BE2C (cell line): ENCODE data around the gene NCBP1.

Source experiments
- DNase-seq: peaks from one replicate; pipeline ENCODE4 v3.0.0-alpha.2; 2020
- H3K27me3 ChIP-seq: fragments of 250-450 bp; sonication (Bioruptor Pico); 2 replicates; pipeline ENCODE4 v1.5.1; 2020; ENCODE audit warnings: mild to moderate bottlenecking
- H3K36me3 ChIP-seq: fragments of 250-450 bp; sonication (Bioruptor Pico); 2 replicates; pipeline ENCODE4 v1.5.1; 2020; ENCODE audit warnings: mild to moderate bottlenecking
- H3K4me1 ChIP-seq: fragments of 250-450 bp; sonication (Bioruptor Pico); 2 replicates; pipeline ENCODE4 v1.5.1; 2020
- H3K4me3 ChIP-seq: 2 replicates; pipeline ENCODE4 v1.5.1; 2011; ENCODE audit warnings: low read depth, low read length
- H3K9me3 ChIP-seq: fragments of 250-450 bp; sonication (Bioruptor Pico); 2 replicates; pipeline ENCODE4 v1.5.1; 2020
- TF ChIP-seq, protein P1 (sequence below): IDR thresholded peaks from 2 replicates; pipeline ENCODE4 v1.5.1; 2012; ENCODE audit warnings: mild to moderate bottlenecking, low read depth, low read length

Gene NCBP1

DNA sequence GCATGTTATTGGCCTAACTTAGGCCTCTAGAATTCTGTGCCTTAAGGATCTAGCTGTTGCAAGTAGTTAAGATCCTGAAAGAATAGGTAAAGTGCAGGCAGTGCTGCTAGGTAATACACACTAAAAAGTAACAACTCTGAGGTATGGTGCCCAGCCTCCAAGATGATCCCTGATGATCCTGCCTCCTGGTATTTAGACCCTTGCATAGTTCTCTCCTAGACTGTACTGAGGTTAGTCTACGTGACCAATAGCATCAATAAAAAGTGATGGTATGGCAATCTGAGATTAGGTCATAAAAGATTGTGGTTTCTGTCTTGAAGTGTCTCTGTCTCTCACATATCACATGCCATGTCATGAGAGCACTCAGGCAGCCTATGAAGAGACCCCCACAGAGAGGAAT is 9.7 kb upstream of the NCBP1 start:
- Histone ChIP-seq H3K4me1 (no peaks in the 10 kb centered on the region), H3K27me3 (no peaks in the 10 kb centered on the region), H3K36me3 (peaks cover 61% of the 10 kb centered on the region), H3K4me3 (no peak overlapping the region), H3K9me3 (no peaks in the 10 kb centered on the region)
- TF ChIP-seq, protein P1, sequence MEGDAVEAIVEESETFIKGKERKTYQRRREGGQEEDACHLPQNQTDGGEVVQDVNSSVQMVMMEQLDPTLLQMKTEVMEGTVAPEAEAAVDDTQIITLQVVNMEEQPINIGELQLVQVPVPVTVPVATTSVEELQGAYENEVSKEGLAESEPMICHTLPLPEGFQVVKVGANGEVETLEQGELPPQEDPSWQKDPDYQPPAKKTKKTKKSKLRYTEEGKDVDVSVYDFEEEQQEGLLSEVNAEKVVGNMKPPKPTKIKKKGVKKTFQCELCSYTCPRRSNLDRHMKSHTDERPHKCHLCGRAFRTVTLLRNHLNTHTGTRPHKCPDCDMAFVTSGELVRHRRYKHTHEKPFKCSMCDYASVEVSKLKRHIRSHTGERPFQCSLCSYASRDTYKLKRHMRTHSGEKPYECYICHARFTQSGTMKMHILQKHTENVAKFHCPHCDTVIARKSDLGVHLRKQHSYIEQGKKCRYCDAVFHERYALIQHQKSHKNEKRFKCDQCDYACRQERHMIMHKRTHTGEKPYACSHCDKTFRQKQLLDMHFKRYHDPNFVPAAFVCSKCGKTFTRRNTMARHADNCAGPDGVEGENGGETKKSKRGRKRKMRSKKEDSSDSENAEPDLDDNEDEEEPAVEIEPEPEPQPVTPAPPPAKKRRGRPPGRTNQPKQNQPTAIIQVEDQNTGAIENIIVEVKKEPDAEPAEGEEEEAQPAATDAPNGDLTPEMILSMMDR, result no peak
- no peak for DNase-seq

DNA sequence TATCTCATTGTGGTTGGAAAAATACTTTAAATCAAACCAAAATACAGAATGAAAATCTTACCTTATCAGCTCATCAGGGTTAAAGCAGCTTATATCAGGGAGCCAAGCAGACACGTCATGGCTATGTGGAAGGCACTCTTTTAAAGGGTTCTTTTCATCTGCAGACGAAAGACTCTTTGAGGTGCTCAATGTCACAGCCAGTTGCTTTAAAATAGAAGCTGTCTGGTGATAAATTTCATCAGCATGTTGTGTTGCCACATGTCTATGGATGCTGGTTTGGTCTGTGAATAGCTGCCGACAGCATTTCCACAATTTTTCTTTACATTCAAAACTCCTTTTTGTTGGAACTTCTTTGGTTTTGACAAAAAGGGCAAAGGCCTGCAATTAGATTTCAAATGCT is 8.0 kb upstream of the NCBP1 start:
- H3K27me3 ChIP-seq, result no peaks in the 10 kb centered on the region
- H3K36me3 ChIP-seq, result peaks cover 54% of the 10 kb centered on the region
- DNase-seq, result no peak
- TF ChIP-seq, protein P1, result no peak
- H3K9me3 ChIP-seq, result no peaks in the 10 kb centered on the region
- no peak overlapping the region for H3K4me3 ChIP-seq
- H3K4me1 ChIP-seq, result no peaks in the 10 kb centered on the region

GRCh38 chr9:97627624-97628023 is 6.0 kb upstream of the NCBP1 start:
- DNase-seq, result no peak
- peaks cover 41% of the 10 kb centered on the region for H3K36me3 ChIP-seq
- TF ChIP-seq, protein P1, result no peak

DNA sequence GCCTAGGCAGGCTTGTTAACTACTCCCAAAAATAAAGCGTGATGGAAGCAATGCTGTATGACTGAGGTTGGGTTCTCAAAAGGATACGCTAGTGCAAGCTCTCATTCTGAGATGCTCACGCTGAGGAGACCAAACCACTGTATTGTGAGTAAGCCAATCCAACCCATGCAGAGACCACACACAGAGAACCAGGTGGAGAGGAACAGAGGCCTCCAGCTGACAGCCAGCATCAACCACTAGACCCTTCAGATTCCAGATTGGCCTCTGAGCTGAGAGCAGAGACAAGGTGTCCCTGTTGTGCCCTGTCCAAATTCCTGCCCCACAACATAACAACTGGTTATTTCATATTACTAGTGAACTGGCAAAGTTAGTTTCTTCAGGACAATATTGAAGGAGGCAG is 5.0 kb upstream of the NCBP1 start:
- Histone ChIP-seq H3K9me3 (no peaks in the 10 kb centered on the region), H3K36me3 (peaks cover 32% of the 10 kb centered on the region), H3K4me3 (no peak overlapping the region), H3K4me1 (no peaks in the 10 kb centered on the region), H3K27me3 (no peaks in the 10 kb centered on the region)
- TF ChIP-seq, protein P1, result no peak
- no peak for DNase-seq

More at GRCh38 chr9:97627624-97628023, 6.0 kb upstream of the NCBP1 start:
- Histone ChIP-seq H3K9me3 (no peaks in the 10 kb centered on the region), H3K27me3 (no peaks in the 10 kb centered on the region), H3K4me1 (no peaks in the 10 kb centered on the region), H3K4me3 (no peak overlapping the region)

DNA sequence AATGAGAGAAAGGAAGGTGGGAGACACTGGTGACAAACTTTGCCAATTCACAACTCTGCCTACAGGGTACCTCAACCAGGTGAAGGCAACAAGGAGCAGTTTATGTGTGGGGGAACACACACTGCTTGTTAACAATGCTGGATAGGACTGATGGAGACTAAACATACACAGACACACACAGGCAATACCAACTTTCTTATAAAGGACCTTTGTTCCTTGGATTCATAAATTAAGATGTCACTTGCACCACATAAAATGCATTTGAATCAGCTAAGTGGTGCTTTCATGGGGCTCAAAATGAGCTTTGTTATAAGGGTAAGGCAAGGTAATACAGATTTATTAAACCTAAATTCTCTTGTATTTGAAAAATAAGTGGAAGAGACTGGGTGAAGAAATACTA is 4.5 kb upstream of the NCBP1 start:
- TF ChIP-seq, protein P1, result no peak
- Histone ChIP-seq H3K27me3 (no peaks in the 10 kb centered on the region), H3K4me1 (no peaks in the 10 kb centered on the region), H3K4me3 (no peak overlapping the region), H3K9me3 (no peaks in the 10 kb centered on the region), H3K36me3 (peaks cover 28% of the 10 kb centered on the region)
- no peak for DNase-seq

GRCh38 chr9:97630591-97630990 is 3.0 kb upstream of the NCBP1 start:
- Histone ChIP-seq H3K27me3 (no peaks in the 10 kb centered on the region), H3K4me3 (no peak overlapping the region), H3K9me3 (no peaks in the 10 kb centered on the region), H3K36me3 (peaks cover 13% of the 10 kb centered on the region), H3K4me1 (no peaks in the 10 kb centered on the region)
- no peak for DNase-seq
- TF ChIP-seq, protein P1, result no peak
